CD4-positive, alpha-beta T cell treated with Interleukin-6 for 4 hours (primary cell): ENCODE measurements around the gene TGFA.

Source experiments
- DNase-seq: peaks from one replicate; pipeline ENCODE4 v3.0.0-alpha.2; 2020; ENCODE audit warnings: mixed read lengths

Gene TGFA

DNA sequence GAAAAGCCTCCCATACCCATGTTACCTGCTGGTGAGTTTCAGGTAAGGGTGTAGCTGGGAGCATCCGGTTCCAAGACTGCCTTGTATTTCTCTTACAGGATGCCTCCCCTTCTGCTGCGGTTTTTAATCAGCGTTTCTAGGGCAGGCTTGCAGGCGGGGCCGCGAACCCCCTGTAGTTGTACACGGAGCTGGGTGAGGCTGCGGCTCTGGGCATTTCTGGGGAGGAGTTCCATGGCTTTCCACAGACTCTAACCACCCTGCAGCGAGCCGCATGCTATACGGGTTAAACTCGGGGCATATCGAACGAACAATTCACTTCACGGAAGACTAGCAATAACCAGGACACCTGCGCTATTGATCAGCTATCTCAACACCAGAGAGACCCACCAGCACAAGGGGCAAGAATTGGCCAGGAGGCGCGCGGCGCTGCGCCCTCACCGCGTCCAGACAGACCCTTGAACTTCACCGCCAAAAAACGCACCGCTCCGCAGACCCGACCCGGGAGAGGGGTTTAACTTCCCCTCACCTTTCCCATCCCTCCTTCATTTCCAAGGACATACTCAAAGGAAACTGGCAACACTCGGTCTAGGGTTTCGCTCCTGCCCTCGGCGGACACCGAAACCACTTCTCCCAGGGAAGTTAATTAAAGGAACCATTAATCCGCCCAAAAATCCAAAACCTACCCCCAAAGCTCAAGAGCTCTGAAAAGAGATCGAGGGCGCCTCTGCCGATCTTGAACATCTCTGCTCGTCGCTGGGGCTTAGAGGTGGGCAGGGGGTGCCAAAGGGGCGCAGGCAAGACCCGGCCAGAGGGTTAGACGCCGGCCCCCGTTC is 909 bp downstream of the TGFA start:
- peak; percentile 39 for DNase-seq

DNA sequence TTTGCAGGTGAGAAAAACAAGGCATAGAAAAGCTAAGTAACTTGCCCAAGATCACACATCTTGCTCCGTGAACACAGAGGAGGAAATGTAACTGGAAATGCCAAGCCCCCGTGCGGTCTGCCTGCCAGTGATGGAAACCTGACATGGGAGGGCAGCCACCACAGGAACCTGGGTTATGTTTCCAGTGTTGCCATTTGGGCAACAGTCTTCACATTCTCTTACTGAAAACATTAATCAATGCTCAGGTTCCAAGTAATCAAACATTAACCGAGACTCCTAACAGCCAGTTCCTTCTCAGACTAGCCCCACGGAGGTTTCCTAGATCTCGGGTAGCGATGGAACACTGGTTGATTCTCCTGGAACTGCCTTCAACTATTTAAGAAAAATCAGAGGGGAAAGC is 2.5 kb downstream of the TGFA start:
- no peak for DNase-seq

DNA sequence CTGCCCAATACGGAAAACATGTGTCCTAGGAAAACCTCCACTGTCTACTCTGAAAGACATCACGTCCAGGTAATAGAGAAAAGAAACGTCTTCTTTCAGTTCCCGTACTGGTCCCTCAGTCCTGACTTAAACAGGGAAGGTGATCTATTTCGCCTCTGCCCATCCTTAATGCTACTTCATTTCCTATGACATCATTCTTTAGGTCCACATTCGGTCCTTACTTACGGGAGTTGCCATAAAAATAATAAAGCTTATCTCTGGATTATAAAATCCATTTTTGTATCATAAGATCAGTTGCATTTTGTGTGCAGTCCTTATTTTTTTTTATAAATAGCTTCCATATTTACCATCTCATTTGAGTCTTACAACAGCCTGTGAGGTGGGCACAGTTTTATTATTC is 3.7 kb downstream of the TGFA start:
- DNase-seq, result no peak

- no peak for DNase-seq
Observed at GRCh38 chr2:70549064-70549710, 4.4 kb downstream of the TGFA start.

DNA sequence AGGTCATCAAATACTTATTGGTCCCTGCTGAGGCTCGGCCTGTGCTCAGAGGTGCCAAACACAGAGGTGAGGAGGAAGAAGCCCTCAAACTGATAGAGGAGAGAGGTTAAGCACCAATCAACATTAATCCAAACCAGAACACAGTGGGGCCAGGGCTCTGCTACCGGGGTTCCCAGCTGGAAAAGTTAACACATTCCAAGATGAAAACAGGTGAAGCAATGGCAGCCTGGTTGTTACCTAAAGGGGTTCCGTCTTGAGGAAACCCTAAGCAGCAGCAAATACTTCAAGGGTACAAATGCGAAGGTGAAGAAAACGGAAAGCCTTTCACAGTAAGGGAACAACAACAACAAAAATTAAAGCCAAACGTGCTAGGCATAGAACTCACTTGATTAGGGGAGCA is 5.4 kb downstream of the TGFA start:
- DNase-seq, result no peak

- no peak for DNase-seq
Observed at GRCh38 chr2:70546885-70547284, 6.7 kb downstream of the TGFA start.

- DNase-seq, result no peak
Observed at GRCh38 chr2:70546376-70546775, 7.2 kb downstream of the TGFA start.

DNA sequence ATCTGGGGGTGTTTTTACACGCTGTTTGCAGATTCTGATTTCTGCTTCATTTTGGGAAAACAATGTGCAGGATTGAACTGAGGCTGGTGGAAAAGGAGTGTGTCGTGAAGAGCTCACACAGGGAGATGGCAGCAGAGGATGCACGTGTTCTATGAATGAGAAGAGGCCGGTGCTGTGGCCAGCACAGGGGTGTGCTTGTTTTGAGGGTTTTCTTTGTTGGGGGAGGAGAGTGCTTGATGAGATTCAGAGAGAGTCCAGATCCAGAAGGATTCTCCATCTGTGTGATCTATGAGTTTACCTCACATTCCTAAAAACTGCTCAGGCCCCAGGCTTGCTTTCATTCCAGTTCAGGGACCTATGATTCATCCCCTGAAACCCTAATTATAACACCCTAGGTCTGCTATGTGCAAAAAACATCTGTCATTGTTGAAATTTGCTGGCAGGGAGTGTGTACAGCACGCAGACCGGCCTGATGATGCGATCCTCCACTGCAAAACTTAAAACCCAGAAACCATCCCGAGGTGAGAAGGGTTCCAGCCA is 12.1 kb downstream of the TGFA start:
- no peak for DNase-seq

DNA sequence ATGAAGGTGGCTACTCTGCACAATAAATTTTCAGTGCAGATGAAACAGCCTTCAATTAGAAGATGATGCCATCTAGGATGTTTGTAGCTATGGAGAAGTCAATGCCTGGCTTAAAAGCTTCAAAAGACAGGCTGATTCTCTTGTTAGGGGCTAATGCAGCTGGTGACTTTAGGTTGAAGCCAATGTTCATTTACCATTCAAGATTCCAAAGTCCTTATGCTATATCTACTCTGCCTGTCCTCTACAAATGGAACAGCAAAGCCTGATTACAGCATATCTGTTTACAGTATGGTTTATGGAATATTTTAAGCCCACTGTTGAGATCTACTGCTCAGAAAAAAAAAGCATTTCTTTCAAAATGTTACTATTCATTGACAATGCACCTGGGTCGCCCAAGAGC is 15.8 kb downstream of the TGFA start:
- DNase-seq, result no peak

GRCh38 chr2:70536517-70537055 is 17.0 kb downstream of the TGFA start:
- DNase-seq, result no peak

DNA sequence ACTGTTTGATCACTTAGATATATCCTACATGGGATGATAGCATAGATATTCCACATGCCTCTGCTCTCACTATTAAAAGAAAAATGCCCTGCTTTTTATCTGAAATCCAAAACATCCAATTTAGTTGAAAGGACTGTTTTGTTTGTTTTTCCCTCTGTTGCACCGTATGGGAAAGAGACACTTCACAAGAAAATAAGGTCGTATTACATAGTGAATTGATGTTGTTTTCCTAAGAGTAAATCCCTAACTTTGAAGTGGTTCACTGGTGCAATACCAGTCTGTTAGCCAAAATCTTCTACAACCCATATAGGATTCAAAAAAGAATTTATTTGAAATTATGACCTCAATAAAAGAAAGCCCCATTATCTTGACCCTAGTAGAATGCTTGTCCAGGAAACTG is 18.1 kb downstream of the TGFA start:
- DNase-seq, result no peak

- no peak for DNase-seq
Observed at GRCh38 chr2:70534183-70534836, 19.3 kb downstream of the TGFA start.

DNA sequence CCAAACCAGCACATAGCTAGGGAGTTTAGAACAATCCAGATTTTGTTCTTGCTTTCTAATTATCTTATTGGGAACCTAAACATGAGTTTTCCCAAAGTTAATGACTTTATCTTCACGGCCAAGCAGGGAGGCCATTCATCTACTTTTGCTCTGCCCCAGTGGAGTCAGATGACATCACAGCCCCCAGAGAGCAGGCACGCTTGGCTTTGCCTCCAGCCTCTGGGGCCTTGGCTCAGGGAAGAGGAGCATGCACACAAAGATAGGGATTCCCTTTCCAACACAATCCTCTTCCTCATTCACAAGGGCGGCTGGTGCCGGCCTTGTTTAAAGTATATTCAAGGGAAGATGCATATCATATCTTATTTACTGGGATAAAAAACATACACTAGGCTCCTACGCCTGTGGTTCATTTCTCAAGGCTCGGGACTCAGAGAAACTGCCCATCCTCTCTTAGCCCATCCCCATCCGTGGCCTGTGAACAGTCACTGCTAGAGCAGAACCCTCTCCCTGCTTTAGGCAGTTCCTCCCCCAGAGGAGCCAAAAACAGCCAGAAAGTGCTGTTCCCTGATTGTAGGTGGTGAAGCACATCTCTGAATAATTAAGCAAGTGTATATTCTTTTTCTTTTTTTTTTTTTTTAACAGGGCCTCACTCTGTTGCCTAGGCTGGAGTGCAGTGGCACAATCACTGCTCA is 21.2 kb downstream of the TGFA start:
- no peak for DNase-seq

GRCh38 chr2:70531419-70532086 is 22.1 kb downstream of the TGFA start:
- no peak for DNase-seq

- DNase-seq, result no peak
Observed at GRCh38 chr2:70529610-70530009, 24.0 kb downstream of the TGFA start.

DNA sequence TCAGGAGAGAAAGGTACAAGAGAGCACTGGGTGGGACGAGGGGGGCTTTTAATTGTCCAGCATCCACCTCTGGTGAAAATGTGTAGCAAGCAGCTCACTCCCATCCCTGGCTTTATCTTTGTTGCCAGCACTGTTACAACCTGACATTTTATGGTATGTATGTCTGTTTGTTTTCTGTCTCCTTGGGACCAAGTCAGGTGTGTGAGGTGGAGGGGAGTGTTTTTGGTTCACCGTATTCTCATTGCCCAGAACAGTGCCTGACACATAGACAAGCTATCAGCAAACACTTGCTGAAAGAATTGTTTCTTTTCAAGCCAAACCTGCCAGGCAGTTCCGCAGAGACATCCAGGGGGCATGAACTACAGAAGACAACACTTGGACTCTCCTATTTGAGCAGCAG is 24.7 kb downstream of the TGFA start:
- DNase-seq, result no peak

- DNase-seq, result no peak
Observed at GRCh38 chr2:70528276-70528675, 25.4 kb downstream of the TGFA start.

DNA sequence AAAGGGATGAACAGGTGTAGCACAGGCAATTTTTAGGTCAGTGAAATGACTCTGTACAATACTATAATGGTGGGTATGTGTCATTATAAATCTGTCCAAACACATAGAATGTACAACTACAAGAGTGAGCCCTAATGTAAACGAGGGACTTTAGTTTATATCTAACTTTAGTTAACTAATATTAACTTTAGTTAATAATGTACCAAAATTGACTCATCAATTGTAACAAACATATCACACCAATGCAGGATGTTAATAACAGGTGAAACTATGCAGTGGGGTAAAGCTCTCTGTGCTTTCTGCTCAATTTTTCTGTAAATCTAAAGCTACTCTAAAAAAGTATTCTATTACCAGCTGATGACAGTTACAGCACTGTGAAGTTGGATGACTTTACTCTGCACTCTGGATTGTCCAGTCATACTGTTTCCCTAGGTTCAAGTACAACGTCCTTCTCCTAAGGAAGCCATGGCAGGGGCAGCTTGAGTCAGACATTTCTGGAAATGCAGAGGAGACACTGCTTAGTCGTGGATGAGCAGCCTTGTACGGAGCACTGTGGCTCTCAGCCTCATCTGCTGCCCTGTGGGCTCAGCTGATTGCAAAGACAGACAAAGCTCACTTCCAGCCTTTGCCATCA is 26.1 kb downstream of the TGFA start:
- DNase-seq, result no peak

- no peak for DNase-seq
Observed at GRCh38 chr2:70526126-70526525, 27.5 kb downstream of the TGFA start.

GRCh38 chr2:70525032-70525431 is 28.6 kb downstream of the TGFA start:
- DNase-seq, result no peak
